CD4-positive, CD25-positive, alpha-beta regulatory T cell (primary cell): ENCODE data around the gene ZBTB45. TPM values are rescaled to one million over a fixed set of nuclear protein-coding genes. Genes with fewer than 3 reads are reported as not detected.
A peak's percentile ranks its signal among the peaks of the same experiment; 100 is the strongest.

Experiments
- ATAC-seq, 2 donors: fragments of 150-1000 bp; cut with Tn5 transposase; one replicate each; pipeline ENCODE4 v1.10.0; 2021; ENCODE audit warnings: low read depth in 2 of 2, moderate number of reproducible peaks in 2 of 2, moderate library complexity in 1 of 2
- DNase-seq, 3 donors: peaks; one replicate each; pipeline versions ENCODE4 v3.0.0 to v3.0.0-alpha.2; 2012 to 2022; ENCODE audit warnings: mixed read lengths in 1 of 3
- H3K27ac ChIP-seq: one replicate; pipeline ENCODE4 v1.7.0; 2013; ENCODE audit warnings: mild to moderate bottlenecking, low read length; ENCODE audit not compliant: insufficient read depth, poor library complexity, severe bottlenecking
- H3K27me3 ChIP-seq: one replicate; pipeline ENCODE4 v1.7.0; 2013; ENCODE audit warnings: low read length; ENCODE audit not compliant: control insufficient read depth, insufficient read depth
- H3K36me3 ChIP-seq: one replicate; pipeline ENCODE4 v1.7.0; 2013; ENCODE audit warnings: mild to moderate bottlenecking, low read length, moderate library complexity; ENCODE audit not compliant: control insufficient read depth, insufficient read depth
- H3K4me1 ChIP-seq: 2 replicates; pipeline ENCODE4 v1.7.0; 2013; ENCODE audit warnings: mild to moderate bottlenecking, low read length; ENCODE audit not compliant: insufficient read depth, control insufficient read depth, poor library complexity, severe bottlenecking
- H3K4me3 ChIP-seq: one replicate; pipeline ENCODE4 v1.7.0; 2013; ENCODE audit warnings: low read depth, mild to moderate bottlenecking, low read length, moderate library complexity
- H3K9me3 ChIP-seq, 2 experiments: 1 replicate in 1 of 2; 2 replicates in 1 of 2; pipeline ENCODE4 v1.7.0; 2013; ENCODE audit warnings: low read length in 2 of 2, mild to moderate bottlenecking in 1 of 2, moderate library complexity in 1 of 2; ENCODE audit not compliant: control insufficient read depth in 2 of 2
- H3K27ac Mint-ChIP-seq, 3 donors: one replicate each; pipeline ENCODE4 v1.8.0; 2020 to 2022; ENCODE audit warnings: mild to moderate bottlenecking in 3 of 3, mixed read lengths in 3 of 3, moderate library complexity in 2 of 3
- H3K27me3 Mint-ChIP-seq: one replicate; pipeline ENCODE4 v1.8.0; 2022; ENCODE audit warnings: mild to moderate bottlenecking, mixed read lengths
- H3K36me3 Mint-ChIP-seq: one replicate; pipeline ENCODE4 v1.8.0; 2020; ENCODE audit warnings: mixed read lengths
- H3K4me1 Mint-ChIP-seq, 4 donors: one replicate each; pipeline ENCODE4 v1.8.0; 2020 to 2022; ENCODE audit warnings: mixed read lengths in 4 of 4, mild to moderate bottlenecking in 1 of 4
- H3K4me3 Mint-ChIP-seq, 4 donors: one replicate each; pipeline ENCODE4 v1.8.0; 2020 to 2022; ENCODE audit warnings: mild to moderate bottlenecking in 4 of 4, mixed read lengths in 4 of 4, moderate library complexity in 3 of 4
- H3K9me3 Mint-ChIP-seq, 7 donors: one replicate each; pipeline ENCODE4 v1.8.0; 2020 to 2022; ENCODE audit warnings: mixed read lengths in 7 of 7, mild to moderate bottlenecking in 3 of 7, moderate library complexity in 2 of 7
- polyA plus RNA-seq, 4 donors: library from polyadenylated mRNA; unstranded; fragments of 300-500 nt; fragmentation: Illumina TruSeq; gene quantifications; one replicate each; pipeline ENCODE4 v1.2.3, GENCODE V29; 2021
- total RNA-seq: library from RNA; stranded (reverse); gene quantifications from one replicate; pipeline ENCODE4 v1.2.3, GENCODE V29; 2022

Gene ZBTB45
- total and polyA plus RNA-seq, 5 donors from 2014 or later, result 4.2 to 8.0 (median 5.0) TPM

DNA sequence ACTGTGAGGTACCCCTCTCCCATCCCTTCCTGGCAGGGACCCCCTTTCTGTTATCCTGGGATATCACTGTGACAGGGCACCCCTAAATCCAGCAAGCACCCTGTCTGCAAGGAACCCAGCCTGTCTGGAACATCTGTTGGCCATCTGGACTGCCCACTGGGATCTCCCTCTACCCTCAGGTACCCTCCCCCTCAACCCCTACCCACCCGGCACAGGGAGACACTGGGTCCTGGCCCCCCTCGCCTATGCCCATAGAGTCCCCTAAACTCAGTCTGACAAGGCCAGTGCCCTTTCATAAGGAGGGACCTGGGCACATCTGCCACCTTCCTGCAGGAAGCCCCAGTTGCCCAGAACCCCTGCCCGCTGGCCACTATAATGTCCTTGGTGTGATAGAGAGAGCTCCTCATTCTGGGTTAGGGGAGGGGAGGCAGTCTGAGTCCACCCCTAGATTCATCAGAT is 5.0 kb downstream of the ZBTB45 start:
- H3K9me3 Mint-ChIP-seq, result no peaks in the 10 kb centered on the region
- Histone ChIP-seq H3K9me3 (no peaks in the 10 kb centered on the region), H3K4me3 (peak overlapping the region; percentile 32), H3K27ac (peak overlapping the region; percentile 14), H3K27me3 (no peaks in the 10 kb centered on the region), H3K36me3 (peaks cover 4% of the 10 kb centered on the region), H3K4me1 (peaks cover 34% of the 10 kb centered on the region)
- H3K27me3 Mint-ChIP-seq, result no peaks in the 10 kb centered on the region
- H3K4me3 Mint-ChIP-seq, result peak overlapping the region; percentile 61 to 85 (median 81)
- H3K36me3 Mint-ChIP-seq, result no peaks in the 10 kb centered on the region
- peak overlapping the region in 2 of 3 donors; percentile 76 to 82 for H3K27ac Mint-ChIP-seq
- no peak for DNase-seq
- no peak for ATAC-seq
- H3K4me1 Mint-ChIP-seq, result peaks cover 4 to 46% (median 17%) of the 10 kb centered on the region in 4 donors

DNA sequence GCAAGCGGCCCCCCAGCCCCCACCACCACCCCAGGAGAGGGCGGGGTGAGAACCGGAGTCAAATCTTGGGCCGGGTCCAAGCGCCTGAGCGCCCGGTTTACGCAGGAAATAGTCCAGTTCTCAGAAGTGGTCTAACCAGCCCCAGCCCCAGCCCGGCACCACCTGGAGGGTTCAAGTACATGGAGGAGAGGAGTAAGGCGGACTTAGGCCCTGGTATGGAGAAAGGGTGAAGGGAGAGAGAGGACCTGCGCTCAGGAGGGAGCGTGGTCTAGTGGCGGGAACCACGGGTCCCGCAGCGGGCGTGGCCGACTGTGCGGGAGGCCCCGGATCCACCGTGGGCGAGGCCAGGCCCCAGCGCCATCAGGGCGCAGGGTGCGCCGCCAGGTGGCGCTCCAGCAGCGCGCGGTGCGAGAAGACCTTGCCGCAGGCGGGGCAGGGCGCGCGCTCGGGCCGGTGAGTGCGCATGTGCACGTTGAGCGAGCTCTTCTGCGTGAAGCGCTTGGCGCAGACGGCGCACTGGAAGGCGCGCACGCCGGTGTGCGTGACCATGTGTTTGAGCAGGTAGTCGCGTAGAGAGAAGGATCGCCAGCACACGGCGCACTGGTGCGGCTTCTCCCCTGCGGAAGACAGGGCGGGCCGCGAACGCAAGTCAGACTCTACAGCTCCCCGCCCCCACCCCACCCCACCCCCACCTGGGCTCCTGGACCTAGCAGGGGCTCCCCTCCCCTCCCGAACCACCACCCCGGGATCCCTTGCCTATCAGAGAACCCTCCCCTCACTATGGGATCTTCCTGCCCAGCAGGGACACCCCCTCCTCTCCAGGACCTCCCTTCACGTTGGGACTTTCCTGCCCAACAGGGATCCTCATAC is 5.7 kb downstream of the ZBTB45 start:
- Histone ChIP-seq H3K4me3 (peak overlapping the region; percentile 32), H3K9me3 (no peaks in the 10 kb centered on the region), H3K27ac (peak overlapping the region; percentile 55), H3K27me3 (no peaks in the 10 kb centered on the region), H3K4me1 (peaks cover 30% of the 10 kb centered on the region), H3K36me3 (peaks cover 4% of the 10 kb centered on the region)
- Mint-ChIP-seq H3K36me3 (no peaks in the 10 kb centered on the region), H3K27me3 (no peaks in the 10 kb centered on the region), H3K27ac (peak overlapping the region; percentile 71 to 90 (median 76)), H3K4me3 (peak overlapping the region; percentile 74 to 85 (median 80)), H3K9me3 (no peaks in the 10 kb centered on the region), H3K4me1 (peaks cover 2 to 40% (median 13%) of the 10 kb centered on the region in 4 donors)
- peak; percentile 84 to 94 for ATAC-seq
- DNase-seq, result peak; percentile 84 to 97 (median 92)

DNA sequence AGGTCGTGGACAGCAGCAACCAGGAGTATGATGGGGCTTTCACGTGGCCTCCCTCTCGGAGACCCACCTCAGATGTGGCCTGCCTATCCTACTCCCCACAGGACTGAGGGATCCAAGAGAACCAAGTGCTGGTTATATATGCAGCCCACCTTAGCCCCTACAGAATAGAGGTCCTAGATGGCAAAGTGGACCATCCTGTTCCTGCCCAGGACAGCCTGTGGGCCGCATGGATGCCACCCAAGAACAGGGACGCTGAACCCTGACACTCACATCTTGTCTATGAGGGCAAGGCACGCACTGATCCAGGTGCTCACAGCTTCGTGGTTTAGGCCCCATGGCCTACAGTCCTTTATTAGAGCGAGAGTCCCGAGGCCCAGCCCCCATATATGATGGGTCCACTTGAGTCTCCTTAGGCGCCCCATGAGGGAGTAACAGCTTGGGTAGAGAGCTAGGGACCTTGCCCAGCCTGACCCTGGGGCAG is 6.4 kb downstream of the ZBTB45 start:
- no peaks in the 10 kb centered on the region for H3K9me3 ChIP-seq
- DNase-seq, result no peak
- no peak overlapping the region for H3K4me3 ChIP-seq
- H3K4me3 Mint-ChIP-seq, result peak overlapping the region in 3 of 4 donors; percentile 24 to 82 (median 61)
- peaks cover 23% of the 10 kb centered on the region for H3K4me1 ChIP-seq
- peak overlapping the region; percentile 55 for H3K27ac ChIP-seq
- H3K27me3 ChIP-seq, result no peaks in the 10 kb centered on the region
- H3K36me3 ChIP-seq, result peaks cover 4% of the 10 kb centered on the region
- peaks cover 0 to 33% (median 9%) of the 10 kb centered on the region in 4 donors for H3K4me1 Mint-ChIP-seq
- H3K9me3 Mint-ChIP-seq, result no peaks in the 10 kb centered on the region
- H3K36me3 Mint-ChIP-seq, result no peaks in the 10 kb centered on the region
- no peak for ATAC-seq
- H3K27me3 Mint-ChIP-seq, result no peaks in the 10 kb centered on the region
- H3K27ac Mint-ChIP-seq, result peak overlapping the region in 2 of 3 donors; percentile 65 to 71

DNA sequence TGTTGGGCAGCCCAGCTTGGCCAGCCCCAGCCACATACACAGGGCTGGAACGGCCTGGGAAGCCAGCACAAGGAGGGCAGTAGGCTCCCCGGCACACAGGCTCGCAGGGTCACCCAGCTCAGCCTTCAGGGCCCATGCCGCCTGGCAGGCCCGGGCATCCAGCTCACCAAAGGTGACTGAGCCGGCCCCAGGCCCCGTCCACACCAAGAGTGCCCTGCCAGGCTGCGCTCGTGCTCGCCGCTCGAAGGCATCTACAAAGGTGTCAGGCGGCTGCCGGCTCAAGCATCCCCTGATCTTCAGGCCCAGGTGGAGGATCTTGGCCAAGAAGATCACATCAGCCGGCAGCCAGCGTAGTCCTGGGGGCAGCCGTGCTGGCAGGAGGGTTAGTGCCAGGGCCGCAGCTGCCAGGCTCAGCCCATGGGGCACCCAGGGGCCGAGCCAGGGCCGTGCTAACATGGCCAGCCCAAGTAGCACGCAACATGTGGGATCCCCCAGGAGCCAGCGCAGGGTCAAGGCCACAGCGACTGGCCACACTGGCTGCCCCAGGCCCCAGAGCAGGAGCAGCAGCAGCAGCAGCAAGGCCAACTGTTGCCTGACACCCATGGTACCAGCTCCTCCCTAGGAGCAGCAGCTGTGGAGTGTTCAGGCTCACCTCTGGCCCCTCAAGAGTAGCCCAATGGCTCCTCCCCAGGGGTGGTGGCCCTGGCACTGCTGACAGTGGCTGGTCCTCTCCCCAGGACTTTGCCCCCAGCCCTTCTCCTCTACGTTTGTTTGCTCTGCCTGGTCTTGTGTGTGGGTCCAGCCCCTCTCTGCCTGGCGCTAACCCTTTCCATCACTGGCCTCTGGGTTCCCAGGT is 8.0 kb downstream of the ZBTB45 start, which contains the start of gene SLC27A5:
Gene SLC27A5 (minus strand): TSS at position 640 of the 856 bp plus-strand sequence. CDS start 37 bp downstream, at position 603.
- H3K27me3 Mint-ChIP-seq, result no peaks in the 10 kb centered on the region
- peaks cover 2 to 5% of the 10 kb centered on the region in 2 experiments for H3K9me3 ChIP-seq
- H3K4me1 Mint-ChIP-seq, result peaks cover 0 to 24% (median 4%) of the 10 kb centered on the region in 4 donors
- peak within 1 kb of the TSS in 1 of 4 donors; percentile 9 for H3K4me3 Mint-ChIP-seq
- no peaks in the 10 kb centered on the region for H3K36me3 ChIP-seq
- H3K27me3 ChIP-seq, result no peaks in the 10 kb centered on the region
- no peak within 1 kb of the TSS for H3K27ac Mint-ChIP-seq
- ATAC-seq, result no peak
- peaks cover 4% of the 10 kb centered on the region for H3K36me3 Mint-ChIP-seq
- DNase-seq, result no peak
- H3K27ac ChIP-seq, result no peak within 1 kb of the TSS
- peaks cover 14% of the 10 kb centered on the region for H3K4me1 ChIP-seq
- peaks cover 0 to 9% (median 2%) of the 10 kb centered on the region in 7 donors for H3K9me3 Mint-ChIP-seq
- no peak within 1 kb of the TSS for H3K4me3 ChIP-seq

DNA sequence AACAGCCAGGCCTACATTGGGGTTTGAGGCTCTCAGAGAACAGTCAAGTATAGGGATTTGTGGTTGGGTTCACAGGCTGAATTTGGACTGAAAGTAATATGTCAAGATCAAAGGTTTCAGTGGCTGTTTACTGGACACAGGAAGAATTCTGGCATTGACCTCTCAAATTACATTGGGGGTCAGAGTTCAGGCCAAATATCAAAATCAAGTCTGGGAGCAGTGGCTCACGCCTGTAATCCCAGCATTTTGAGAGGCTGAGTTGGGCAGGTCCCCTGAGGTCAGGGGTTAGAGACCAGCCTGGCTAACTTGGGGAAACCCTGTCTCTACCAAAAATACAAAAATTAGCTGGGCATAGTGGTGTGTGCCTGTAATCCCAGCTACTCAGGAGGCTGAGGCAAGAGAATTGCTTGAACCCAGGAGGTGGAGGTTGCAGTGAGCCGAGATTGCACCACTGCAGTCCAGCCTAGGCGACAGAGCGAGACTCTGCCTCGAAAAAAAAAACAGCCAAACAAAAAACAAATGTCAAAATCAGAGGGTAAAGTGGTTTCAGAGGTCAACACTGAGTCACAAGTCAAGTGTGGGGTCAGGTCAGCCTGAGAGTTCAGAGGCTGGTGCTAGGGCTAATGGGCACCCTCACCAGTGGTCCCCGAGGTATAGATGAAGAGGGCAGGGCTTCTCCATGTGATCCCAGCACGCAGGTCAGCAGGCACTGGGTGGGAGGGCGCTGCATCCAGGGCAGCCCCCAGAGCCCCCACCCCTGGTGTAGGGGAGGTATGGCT is 9.3 kb downstream of the ZBTB45 start:
- H3K4me3 ChIP-seq, result no peak overlapping the region
- Mint-ChIP-seq H3K27me3 (no peaks in the 10 kb centered on the region), H3K4me3 (peak overlapping the region in 1 of 4 donors; percentile 35), H3K9me3 (peaks cover 0 to 9% (median 2%) of the 10 kb centered on the region in 7 donors), H3K4me1 (peaks cover 0 to 14% (median 1%) of the 10 kb centered on the region in 4 donors), H3K27ac (no peak overlapping the region), H3K36me3 (peaks cover 4% of the 10 kb centered on the region)
- no peak overlapping the region for H3K27ac ChIP-seq
- peaks cover 2 to 5% of the 10 kb centered on the region in 2 experiments for H3K9me3 ChIP-seq
- H3K36me3 ChIP-seq, result no peaks in the 10 kb centered on the region
- no peaks in the 10 kb centered on the region for H3K27me3 ChIP-seq
- no peak for DNase-seq
- H3K4me1 ChIP-seq, result peaks cover 14% of the 10 kb centered on the region
- no peak for ATAC-seq

DNA sequence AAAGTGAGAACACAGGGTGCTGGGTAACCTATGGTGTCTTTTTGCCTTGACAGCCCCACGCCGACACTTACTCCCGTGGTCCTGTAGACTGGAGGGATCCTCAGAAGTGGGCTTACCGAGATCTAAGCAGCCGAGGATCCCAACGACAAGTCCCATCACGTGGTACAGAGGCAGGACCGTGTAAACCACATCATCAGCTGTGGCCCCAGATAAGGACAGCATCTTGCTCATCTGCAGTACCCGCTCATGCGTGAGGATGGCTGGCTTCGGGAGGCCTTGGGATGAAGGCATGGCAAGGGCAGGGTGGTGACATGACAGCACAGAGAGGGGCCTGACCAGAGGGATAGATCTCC is 9.9 kb downstream of the ZBTB45 start:
- Histone ChIP-seq H3K9me3 (peaks cover 2 to 5% of the 10 kb centered on the region in 2 experiments), H3K4me1 (peaks cover 13% of the 10 kb centered on the region), H3K4me3 (no peak overlapping the region), H3K36me3 (no peaks in the 10 kb centered on the region), H3K27me3 (no peaks in the 10 kb centered on the region), H3K27ac (no peak overlapping the region)
- Mint-ChIP-seq H3K27ac (no peak overlapping the region), H3K36me3 (peaks cover 4% of the 10 kb centered on the region), H3K27me3 (no peaks in the 10 kb centered on the region), H3K4me1 (peaks cover 0 to 11% (median under 1%) of the 10 kb centered on the region in 4 donors), H3K4me3 (peak overlapping the region in 1 of 4 donors; percentile 35), H3K9me3 (peaks cover 0 to 9% (median 2%) of the 10 kb centered on the region in 7 donors)
- ATAC-seq (no peak), DNase-seq (no peak)
